COLO829 (cell line): ENCODE results near the gene ZNF451.
"Not testable (repeated sequence)": the region's sequence is repeated elsewhere in the genome, so short reads cannot be mapped to it uniquely, and the experiment has no call there.

Source experiments
- DNase-seq: peaks from one replicate; pipeline ENCODE4 v3.0.0; 2012; ENCODE audit warnings: low spot score

ZNF451 gene

DNA sequence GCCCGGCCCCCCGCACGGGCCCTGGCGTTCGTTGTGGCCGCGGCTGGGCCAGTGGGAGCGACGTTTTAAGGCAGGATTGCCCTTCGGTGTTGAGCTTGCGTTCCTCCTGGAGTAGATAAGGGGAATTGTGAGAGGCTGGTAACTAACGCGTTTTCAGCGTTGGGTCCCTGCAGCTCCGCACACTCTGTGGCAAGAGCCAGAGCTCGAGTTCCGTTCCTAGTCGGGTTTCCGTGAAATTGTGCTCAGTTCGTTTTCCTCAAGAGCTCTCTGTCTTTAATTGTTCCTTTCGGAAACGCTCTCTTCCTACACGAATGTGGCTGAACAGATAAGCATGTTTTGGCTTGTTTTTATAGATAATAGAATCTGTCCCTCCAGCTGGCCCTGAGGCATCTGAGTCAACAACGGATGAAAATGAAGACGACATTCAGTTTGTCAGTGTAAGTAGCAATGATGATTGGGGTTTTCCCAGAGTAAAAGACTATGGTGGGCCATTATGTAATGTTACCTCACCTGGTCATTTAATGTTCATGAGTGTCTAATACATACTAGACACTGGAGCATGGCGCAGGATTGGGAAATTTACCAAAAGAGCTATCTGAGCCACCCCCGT lies 575 bp downstream of the ZNF451 start:
- not testable (repeated sequence) for DNase-seq

DNA sequence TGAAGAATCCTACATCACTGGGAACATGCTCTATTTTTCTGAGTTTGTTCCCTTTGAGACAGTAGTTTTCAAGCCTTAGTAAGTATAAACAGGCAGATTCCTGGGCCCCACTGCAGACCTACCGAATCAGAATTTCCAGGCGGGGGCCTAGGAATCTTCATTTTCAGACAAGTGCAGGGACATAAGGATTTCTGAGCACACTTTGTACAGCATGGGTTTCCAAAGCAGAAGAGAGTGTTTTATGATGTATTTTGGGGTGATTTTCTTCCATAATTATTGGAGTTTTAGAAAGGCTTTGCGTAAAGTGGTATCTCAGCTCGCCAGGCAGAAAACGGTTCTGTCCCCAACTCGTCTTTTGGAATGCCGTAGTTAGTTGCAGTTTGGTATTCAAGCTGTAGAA lies 1.4 kb downstream of the ZNF451 start:
- DNase-seq: not testable (repeated sequence)

DNA sequence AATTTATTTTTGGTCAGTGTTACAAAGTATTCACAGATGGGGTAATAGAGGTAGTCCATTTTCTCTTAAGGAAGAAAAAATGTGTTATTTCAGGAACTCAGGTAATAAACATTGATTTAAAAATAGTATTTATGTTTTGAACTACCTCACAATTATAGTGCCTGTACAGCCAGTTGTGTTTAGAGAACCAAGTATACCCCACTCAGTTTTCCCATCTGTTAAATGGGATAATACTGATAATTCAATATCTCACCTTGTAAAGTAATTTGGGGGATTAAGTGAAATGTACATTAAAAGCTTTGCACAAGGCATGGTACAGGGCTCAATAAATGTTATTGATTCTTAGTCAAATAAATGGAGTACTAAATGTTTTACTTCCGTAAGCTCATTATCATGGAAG lies 4.7 kb downstream of the ZNF451 start:
- DNase-seq: no peak

DNA sequence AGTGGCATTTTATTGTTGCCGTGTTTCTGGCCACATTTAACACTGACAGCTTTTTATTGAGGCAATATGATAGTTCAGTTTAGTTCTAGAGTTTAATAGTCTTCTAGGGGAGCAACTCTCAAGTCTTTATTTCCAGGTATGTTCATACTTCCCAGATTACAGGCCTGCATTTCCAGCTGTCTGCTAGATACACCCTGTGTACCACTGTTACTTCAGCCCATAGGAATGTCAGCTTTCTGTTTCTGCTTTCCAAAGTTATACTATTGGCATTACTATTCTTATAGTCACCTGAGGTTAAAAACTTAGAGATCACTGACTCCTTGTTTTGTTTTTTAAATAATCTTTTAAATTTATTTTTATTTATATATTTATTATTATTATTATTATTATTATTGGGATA lies 7.6 kb downstream of the ZNF451 start:
- DNase-seq: no peak

DNA sequence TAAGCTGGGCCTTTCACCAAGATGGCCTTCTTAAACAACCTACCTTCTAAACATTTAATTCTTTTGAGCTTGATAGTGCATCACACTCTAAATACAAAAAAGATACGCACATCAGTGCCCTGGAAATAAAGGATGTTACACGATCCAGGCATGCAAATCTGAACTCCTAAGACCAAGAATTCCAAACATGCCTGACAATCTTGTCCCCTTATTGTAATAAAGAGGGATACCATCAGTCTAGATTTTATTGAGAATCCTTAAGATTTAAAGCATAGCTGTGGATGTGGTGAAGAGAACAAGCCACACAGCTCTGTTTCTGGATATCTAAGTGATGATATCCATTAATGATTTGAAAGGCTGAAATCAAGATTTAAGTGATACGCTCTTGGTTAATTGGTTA lies 13.0 kb downstream of the ZNF451 start:
- no peak for DNase-seq

DNA sequence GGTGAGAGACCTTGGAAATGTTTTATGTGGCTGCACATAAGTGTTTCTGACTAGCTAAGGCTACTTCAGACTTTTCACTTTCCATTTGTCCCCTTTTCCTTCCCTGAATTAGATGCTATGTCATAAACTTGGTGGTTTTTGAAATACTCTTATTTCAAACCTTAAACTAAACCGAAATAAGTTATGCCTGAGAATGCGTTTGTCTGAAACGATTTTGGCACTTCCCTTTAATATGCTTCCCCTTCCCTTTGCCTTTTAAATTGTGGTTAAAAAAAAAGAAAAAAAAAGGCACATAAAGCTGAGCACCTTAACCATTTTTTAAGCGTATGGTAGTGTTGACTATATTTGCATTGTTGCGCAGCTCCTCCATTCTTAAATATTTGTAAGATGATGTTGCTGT lies 14.3 kb downstream of the ZNF451 start:
- no peak for DNase-seq

DNA sequence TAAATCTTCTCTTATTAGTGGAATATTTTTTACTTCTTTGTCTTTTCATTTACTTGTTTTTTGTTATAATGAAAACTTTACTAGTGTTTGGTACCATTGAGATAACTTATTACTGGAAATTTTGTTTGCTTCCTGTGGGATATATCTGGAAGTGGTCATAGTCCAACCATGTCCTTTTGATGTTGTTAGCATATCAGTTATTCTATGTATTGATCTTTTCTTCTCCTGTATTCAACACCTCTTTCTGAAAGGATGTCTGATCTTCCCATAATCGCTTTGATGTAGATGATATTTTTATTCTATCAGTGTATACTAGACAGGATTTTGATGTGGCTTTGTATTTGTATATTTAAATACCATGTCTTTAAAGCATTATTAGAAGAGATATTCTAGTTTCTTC lies 17.0 kb downstream of the ZNF451 start:
- DNase-seq: no peak

DNA sequence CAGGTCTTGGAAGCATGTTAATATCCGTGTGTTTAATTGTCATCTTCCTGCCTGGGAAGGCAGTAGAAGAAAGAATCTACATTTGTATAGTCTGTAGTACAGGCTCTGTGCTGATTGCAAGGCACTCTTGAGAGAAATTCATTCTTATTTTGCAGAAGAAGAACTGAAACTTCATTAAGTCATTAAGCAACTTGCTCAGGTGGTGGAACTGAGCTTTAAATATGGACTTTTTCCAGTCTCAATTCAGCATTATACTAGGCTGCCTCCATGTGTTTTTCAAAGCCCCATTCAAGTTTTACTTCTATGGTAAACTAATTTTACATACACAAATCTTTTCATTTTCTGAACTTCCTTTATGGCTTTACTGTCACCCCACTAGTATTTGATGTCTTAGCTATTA lies 18.7 kb downstream of the ZNF451 start:
- no peak for DNase-seq

DNA sequence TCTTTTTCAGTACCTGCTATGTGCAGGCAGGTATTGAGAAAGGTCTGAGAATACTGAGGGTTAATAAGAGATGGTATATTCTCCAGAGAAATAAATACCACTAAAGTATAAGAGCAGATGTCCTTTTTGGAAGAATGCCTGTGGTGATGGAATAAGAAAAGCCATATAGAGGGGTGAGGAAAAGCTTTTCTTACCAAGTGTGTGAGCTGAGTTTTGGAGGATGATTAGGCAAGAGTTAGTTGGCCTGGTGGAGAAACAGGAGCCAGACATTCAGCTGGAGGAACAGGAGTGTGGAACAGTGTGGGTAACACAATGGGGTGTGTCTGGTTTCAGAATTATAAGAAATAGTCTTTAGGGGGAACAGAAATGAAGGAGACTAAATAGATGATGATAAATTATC lies 19.9 kb downstream of the ZNF451 start:
- no peak for DNase-seq

DNA sequence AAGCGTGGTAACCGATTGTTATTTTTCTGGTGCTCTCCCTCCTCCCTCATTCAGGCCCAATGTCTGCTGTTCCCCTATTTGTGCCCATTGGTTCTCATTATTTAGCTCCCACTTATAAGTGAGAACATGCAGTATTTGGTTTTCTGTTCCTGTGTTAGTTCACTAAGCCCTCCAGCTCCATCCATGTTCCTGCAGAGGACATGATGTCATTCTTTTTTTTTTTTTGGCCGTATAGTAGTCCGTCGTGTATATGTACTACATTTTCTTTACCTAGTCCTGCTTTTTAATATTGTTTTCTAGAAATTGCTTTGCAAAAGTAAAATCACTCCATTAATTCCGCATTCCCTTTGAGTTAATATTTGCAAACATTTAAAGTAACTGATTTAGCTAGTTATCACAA lies 23.1 kb downstream of the ZNF451 start:
- no peak for DNase-seq

DNA sequence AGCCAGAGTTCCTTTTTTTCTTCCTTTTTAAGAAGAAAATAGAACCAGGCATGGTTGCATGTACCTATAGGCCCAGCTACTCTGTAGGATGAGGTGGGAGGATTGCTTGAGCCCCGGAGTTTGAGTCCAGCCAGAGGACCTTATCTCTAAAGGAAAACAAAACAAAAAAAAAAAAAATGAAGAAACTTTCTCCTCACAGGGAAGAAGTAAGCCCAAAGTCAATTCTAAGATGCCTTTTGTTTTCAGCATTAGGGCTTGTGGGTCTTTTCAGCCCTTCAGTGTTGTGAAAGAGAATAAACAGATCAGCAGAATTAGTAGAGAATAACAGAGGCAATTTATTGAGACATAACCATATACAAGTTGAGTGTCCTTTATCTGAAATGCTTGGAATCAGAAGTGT lies 26.8 kb downstream of the ZNF451 start:
- DNase-seq: no peak

DNA sequence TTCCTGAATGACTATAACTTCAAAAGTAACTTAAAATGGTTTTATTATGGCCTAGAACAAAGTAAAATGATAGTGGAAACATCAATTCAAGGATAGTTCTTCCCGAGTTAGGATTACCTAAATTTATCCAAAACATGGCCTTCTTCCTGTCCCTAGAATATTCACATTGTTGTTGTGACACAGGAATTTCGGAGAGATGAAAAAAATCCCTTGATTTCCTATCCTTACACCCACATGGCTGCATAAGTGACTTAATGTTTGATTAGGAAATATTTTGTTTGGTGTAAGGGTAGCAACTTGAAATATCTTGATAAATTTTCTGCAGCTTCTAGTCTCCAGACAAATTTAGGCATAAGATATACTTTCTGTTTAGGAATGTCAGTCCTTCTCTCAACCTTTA lies 27.8 kb downstream of the ZNF451 start:
- DNase-seq: no peak

DNA sequence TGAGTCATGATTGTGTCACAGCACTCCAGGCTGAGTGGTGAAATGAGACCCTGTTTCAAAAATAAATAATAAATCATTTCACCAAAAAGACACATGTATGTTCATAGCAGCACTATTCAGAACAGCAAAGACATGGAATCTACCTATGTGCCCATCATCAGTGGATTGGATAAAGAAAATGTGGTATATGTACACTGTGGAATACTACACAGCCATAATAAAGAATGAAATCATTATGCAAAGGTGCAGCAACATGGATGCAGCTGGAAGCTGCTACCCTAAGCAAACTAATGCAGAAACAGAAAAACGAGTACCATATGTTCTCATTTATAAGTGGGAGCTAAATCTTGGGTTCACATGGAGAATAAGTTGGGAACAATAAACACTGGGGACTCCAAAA lies 33.1 kb downstream of the ZNF451 start:
- no peak for DNase-seq

DNA sequence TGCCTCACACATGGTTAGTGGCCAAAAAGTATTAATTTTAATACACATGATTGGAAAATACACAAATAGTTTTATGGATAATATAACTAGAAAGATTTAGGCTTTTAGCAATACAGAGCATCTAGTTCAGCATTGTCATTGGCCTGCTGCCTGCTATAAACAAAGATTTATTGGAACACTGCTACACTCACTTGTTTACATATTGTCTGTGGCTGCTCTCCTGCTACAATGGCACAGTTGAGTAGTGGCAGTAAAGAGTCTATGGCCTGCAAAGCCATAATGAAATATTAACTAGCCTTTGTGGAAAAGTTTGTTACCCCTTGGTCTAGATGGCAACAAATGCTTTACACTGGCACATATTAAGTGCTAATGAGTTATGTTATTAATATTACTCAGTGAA lies 37.8 kb downstream of the ZNF451 start:
- DNase-seq: no peak

DNA sequence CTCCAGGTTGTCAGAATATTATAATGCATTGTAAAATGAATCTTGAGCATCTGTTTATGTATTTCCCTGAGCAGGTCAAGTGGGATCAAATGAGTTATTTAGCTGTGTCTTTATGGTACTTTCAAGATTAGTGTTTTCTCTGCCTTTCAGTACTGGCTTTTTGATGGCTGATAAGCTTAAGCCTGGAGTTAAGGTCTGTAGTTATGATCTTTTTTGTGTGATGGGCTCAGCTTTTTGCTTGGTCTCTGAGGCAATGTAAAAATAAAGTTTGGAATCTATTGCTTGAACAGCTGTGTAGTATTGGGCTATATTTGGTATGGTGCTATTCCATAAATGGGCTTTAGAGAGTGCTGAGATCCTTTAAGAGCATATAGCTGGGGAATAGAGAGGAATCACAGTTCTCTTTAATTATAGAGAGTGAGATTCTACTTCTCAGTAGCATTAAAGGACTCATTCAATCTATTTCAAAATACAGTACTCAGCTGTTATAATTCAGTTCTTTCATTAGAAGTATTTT lies 40.7 kb downstream of the ZNF451 start:
- DNase-seq: no peak

DNA sequence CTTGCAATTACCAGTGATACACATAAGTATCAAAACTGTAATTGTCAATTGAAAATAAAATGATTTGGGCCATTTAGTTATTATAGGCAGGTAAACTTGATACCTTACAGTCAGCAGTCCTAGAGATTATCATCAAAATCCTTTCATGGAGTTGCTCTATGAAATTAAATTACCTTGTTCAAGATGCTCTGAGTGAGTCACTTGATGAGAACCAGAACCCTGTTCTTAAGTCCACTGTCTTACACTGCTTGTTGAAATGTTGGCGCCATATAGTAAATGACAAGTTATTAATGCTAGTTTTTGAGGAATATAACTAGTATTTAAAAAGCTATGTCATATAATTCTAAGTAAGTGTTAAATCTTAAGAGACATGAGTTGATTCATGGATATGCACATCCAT lies 45.0 kb downstream of the ZNF451 start:
- no peak for DNase-seq

DNA sequence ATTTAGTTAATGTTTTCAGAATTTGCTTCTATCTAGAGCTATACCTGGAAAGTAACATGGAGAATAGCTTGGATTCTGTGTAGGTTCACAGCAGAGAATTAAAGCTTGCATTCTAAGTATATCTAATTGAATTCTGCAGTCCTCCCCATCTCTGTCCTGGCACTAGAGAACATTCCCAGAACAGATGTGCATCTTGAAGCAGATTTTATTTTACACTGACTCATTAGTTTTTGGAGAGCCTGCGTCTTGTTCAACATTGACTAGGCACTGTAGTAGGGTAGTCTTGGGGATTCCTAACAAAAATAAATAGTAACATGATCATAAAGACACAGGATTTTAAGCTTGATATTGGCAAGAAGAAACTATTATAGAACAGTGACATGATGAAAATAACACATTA lies 45.9 kb downstream of the ZNF451 start:
- no peak for DNase-seq

DNA sequence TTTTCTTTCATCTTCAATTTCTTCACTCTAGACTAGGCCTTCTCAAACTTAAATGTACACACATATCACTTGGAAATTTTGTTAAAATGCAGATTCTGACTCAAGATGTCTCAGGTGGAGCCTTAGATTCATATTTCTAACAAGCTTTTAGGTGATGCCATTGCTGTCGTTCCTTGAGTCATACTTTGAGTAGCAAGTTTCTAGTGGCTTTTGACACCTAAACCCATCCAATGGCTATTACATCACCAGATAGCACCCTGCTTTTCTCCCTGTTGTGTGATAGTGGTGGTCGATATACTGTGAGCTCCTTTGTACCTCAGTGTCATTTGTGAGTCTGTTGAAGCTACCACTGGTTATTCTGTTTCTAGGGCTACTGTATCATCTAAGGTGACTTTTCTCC lies 47.4 kb downstream of the ZNF451 start:
- DNase-seq: no peak

DNA sequence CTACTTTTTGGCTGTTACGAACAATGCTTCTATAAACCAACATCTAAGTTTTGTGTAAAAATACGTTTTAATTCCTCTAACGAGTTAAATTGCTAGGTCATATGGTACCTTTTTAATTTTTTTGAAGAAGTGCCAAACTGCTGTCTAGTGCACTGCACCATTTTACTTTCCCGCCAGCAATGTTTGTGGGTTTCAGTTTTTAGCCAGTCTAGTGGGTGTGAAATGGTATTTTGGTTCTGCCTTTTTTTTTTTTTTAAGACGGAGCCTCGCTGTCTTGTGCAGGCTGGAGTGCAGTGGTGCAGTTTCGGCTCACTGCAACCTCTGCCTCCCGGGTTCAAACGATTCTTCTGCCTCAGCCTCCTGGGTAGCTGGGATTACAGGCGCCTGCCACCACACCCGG lies 48.0 kb downstream of the ZNF451 start:
- DNase-seq: no peak

DNA sequence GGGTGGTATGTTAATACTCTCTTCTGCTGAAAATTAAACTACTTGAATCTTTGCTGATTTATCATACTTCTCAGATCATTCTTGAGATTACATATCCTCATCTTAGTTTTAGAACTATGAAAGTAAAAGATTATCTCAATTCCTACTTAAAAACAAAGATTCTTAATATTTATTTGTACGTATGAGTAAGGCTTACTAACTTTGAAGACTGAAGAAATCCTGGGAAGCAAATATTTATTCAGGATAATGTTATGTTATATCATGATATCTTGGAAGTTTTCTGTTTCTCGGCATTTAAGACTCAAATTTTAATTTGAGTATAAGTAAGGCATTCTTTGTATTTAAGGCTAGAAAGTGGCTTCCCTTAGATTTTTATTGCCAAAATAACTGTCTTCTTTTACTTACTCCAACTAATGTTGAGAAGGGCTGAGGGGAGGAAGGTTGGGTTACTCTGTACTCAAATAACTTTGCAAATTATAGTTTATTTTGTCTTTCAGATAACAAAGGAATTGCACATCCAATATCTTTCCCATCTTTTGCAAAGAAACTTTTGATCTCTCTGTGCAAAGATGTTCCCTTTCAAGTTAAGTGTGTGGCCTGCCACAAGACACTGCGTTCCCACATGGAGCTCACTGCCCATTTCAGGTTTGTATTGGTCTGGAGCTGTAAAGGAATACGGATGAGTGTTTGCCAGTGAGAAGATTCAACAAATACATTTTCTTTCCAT lies 51.6 kb downstream of the ZNF451 start:
- DNase-seq: no peak

DNA sequence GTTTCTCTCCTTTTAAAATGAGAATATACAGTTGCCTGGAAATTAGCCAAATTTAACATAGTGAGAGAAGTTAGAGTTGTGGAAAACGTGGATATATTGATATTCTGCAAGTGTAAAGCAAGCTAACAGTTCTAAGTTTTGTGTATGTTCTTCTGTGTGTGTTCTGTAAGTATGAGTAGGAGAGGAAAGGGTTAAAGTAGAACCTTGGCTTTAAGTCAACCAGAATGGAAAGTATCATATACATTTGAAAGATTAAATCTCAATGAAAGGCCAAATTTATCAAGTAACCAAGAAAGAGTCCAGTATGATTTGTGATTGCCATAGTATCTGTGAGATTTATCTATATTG lies 52.2 kb downstream of the ZNF451 start:
- DNase-seq: no peak

DNA sequence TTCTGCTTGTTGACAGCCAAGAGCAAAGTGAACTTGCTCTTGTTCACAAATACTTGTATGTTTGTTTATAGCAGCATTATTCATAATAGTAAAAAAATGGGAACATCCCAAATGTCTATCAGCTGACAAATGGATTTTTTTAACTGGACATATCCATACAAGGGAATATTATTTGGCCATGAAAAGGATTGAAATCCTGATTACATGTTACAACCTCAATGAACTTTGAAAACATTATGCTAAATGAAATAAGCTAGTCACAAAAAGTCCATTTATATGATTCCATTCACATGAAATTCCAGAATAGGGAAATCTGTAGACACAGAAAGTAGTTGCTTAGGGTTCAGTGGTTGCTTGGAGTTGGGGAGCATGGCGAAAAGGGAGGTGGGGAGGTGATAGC lies 53.7 kb downstream of the ZNF451 start:
- no peak for DNase-seq

DNA sequence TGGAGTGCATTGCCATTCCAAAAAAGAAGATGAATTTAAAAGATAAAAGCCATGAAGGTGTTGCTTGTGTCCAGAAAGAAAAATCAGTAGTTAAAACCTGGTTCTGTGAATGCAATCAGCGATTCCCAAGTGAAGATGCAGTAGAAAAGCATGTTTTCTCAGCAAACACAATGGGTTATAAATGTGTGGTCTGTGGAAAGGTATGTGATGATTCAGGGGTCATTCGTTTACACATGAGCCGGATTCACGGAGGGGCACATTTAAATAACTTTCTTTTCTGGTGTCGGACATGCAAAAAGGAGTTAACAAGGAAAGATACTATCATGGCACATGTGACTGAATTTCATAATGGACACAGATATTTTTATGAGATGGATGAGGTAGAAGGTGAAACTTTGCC lies 57.4 kb downstream of the ZNF451 start:
- no peak for DNase-seq
